Uterus (tissue), 2 donors: ENCODE measurements around the gene RNFT2.
A peak's percentile ranks its signal among the peaks of the same experiment; 100 is the strongest.

ENCODE experiments used
- CTCF ChIP-seq, 4 experiments: fragments of 200-600 bp in 2 of 4; fragments of 450-650 bp in 2 of 4; sonication (generic) in 2 of 4; IDR thresholded peaks; one replicate each; pipeline ENCODE4 v1.5.1; 2016 to 2019; ENCODE audit warnings: antibody characterized with exemption in 4 of 4, mild to moderate bottlenecking in 2 of 4, moderate library complexity in 1 of 4
- POLR2A ChIP-seq, 2 donors: fragments of 450-650 bp; IDR thresholded peaks; one replicate each; pipeline ENCODE4 v1.6.1; 2016; ENCODE audit warnings: antibody characterized with exemption in 2 of 2, mild to moderate bottlenecking in 1 of 2, moderate library complexity in 1 of 2

DNA sequence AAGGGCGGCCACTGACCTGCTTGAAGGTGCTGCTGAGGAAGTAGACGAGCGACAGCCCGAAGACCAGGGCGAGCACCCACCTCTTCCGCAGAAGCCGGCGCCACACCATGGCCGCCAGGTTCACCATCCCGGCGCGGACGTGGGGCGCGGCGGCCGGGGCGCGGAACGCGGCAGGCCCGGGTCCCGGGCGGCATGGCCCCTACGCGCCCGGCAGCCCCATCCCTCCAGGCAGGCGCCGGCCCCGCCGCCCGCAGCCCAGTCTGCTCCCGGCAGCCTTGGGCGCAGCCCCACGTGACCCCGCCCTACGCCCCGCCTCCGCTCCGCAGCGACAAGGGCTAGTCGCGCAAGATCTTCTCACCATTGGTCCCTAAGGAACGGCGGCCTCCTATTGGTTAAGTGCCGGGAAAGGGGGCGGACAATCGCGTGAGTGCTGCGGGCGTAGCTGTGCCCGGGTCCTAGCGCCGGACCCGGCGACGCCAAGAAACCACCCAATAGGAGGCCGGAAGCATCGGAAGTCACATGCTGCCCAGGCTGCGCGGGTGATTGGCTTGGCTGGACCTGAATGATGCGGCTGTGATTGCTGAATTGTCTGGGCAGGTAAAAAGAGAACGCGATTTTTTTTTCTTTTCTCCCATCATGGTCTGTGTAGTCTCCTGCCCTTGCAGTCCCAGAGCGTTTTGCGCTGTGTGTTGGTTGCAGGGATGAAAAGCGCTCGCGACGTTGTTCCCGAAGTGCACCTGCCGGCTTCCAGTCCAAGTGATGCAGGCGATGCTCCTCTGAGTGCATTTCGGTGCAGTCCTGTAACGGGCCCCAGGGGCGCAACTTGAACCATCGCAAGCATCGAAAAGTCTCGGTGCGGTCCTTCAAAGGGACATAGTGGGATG, at the start of gene RNFT2, which contains the start of gene SPRING1:
- peak in 3 of 4 experiments; percentile 7 to 42 (median 38) for TF ChIP-seq CTCF (IDR thresholded peaks at IDR 0.05)
- peak; percentile 88 to 97 for TF ChIP-seq POLR2A (IDR thresholded peaks at IDR 0.05)
